Measurements from ENCODE around the gene IKBIP.

Gene IKBIP

GRCh38 chr12:98653866-98654493 lies 9.4 kb upstream of the IKBIP start:
- no peak overlapping the region for H3K4me3 ChIP-seq (ENCODE audit: low read length)
- no peak for TF ChIP-seq ZNF274 (IDR thresholded peaks at IDR 0.05; ENCODE audit: low read depth, low read length)

- TF ChIP-seq ZNF274 (IDR thresholded peaks at IDR 0.05; ENCODE audit: low read depth, low read length): no peak
- H3K4me3 ChIP-seq (ENCODE audit: low read length): no peak overlapping the region
These were observed 6.7 kb upstream of the IKBIP start for GRCh38 chr12:98651328-98651727.

- TF ChIP-seq ZNF274 (IDR thresholded peaks at IDR 0.05; ENCODE audit: low read depth, low read length): no peak
- H3K4me3 ChIP-seq (ENCODE audit: low read length): peak overlapping the region; percentile 88
These were observed 1.9 kb upstream of the IKBIP start for GRCh38 chr12:98646294-98647090.

- no peak for TF ChIP-seq ZNF274 (IDR thresholded peaks at IDR 0.05; ENCODE audit: low read depth, low read length)
- peak overlapping the region; percentile 88 for H3K4me3 ChIP-seq (ENCODE audit: low read length)
These were observed 1.0 kb upstream of the IKBIP start for GRCh38 chr12:98645572-98646067.

- TF ChIP-seq ZNF274 (IDR thresholded peaks at IDR 0.05; ENCODE audit: low read depth, low read length): no peak
- peak overlapping the region; percentile 78 for H3K4me3 ChIP-seq (ENCODE audit: low read length)
These were observed 216 bp downstream of the IKBIP start for GRCh38 chr12:98644433-98644711.

- peak overlapping the region; percentile 78; the same call in 1 of the 2 replicates for H3K4me3 ChIP-seq (ENCODE audit: low read length)
These were observed 1.8 kb downstream of the IKBIP start for GRCh38 chr12:98642801-98643200.

- no peak for TF ChIP-seq ZNF274 (IDR thresholded peaks at IDR 0.05; ENCODE audit: low read depth, low read length)
- H3K4me3 ChIP-seq (ENCODE audit: low read length): no peak overlapping the region
These were observed 5.1 kb downstream of the IKBIP start for GRCh38 chr12:98639491-98639890.

GRCh38 chr12:98638009-98638408 lies 6.6 kb downstream of the IKBIP start:
- H3K4me3 ChIP-seq (ENCODE audit: low read length): no peak overlapping the region
- TF ChIP-seq ZNF274 (IDR thresholded peaks at IDR 0.05; ENCODE audit: low read depth, low read length): no peak

GRCh38 chr12:98637068-98637467 lies 7.5 kb downstream of the IKBIP start:
- TF ChIP-seq ZNF274 (IDR thresholded peaks at IDR 0.05; ENCODE audit: low read depth, low read length): no peak
- no peak overlapping the region for H3K4me3 ChIP-seq (ENCODE audit: low read length)

GRCh38 chr12:98635657-98636323 lies 8.8 kb downstream of the IKBIP start:
- no peak overlapping the region for H3K4me3 ChIP-seq (ENCODE audit: low read length)

GRCh38 chr12:98618952-98619351 lies 25.6 kb downstream of the IKBIP start:
- H3K4me3 ChIP-seq (ENCODE audit: low read length): no peak overlapping the region

More at GRCh38 chr12:98635657-98636323, 8.8 kb downstream of the IKBIP start:
- TF ChIP-seq ZNF274 (IDR thresholded peaks at IDR 0.05; ENCODE audit: low read depth, low read length): no peak

GRCh38 chr12:98612696-98613334 lies 31.8 kb downstream of the IKBIP start:
- H3K4me3 ChIP-seq (ENCODE audit: low read length): no peak overlapping the region
- TF ChIP-seq ZNF274 (IDR thresholded peaks at IDR 0.05; ENCODE audit: low read depth, low read length): no peak

More at GRCh38 chr12:98618952-98619351, 25.6 kb downstream of the IKBIP start:
- TF ChIP-seq ZNF274 (IDR thresholded peaks at IDR 0.05; ENCODE audit: low read depth, low read length): no peak

- no peak overlapping the region for H3K4me3 ChIP-seq (ENCODE audit: low read length)
- TF ChIP-seq ZNF274 (IDR thresholded peaks at IDR 0.05; ENCODE audit: low read depth, low read length): no peak
These were observed 34.0 kb downstream of the IKBIP start for GRCh38 chr12:98610596-98610995.

GRCh38 chr12:98606359-98606988 lies 38.1 kb downstream of the IKBIP start:
- no peak for TF ChIP-seq ZNF274 (IDR thresholded peaks at IDR 0.05; ENCODE audit: low read depth, low read length)

More at GRCh38 chr12:98606359-98606988, 38.1 kb downstream of the IKBIP start:
- no peak overlapping the region for H3K4me3 ChIP-seq (ENCODE audit: low read length)

Data from GM08714 (cell line).